ENCODE results near the gene PDXDC1.
"Not testable (repeated sequence)": the region's sequence is repeated elsewhere in the genome, so short reads cannot be mapped to it uniquely, and the experiment has no call there.

The PDXDC1 gene

GRCh38 chr16:14974656-14975417 lies at the start of gene PDXDC1:
TSS of gene PDXDC1 (plus strand) at chr16:14975026. CDS start at chr16:14975200, 174 bp downstream.
- peak; percentile 94 for DNase-seq

GRCh38 chr16:14928064-14928714 lies 46.6 kb upstream of the PDXDC1 start:
- DNase-seq = not testable (repeated sequence)

- DNase-seq = not testable (repeated sequence)
These were observed 45.6 kb upstream of the PDXDC1 start for GRCh38 chr16:14929176-14929575.

- not testable (repeated sequence) for DNase-seq
These were observed 44.6 kb upstream of the PDXDC1 start for GRCh38 chr16:14930246-14930645.

- DNase-seq = not testable (repeated sequence)
These were observed 43.9 kb upstream of the PDXDC1 start for GRCh38 chr16:14930971-14931370.

GRCh38 chr16:14932581-14933375 lies 42.0 kb upstream of the PDXDC1 start:
- DNase-seq = not testable (repeated sequence)

GRCh38 chr16:14937143-14937542 lies 37.7 kb upstream of the PDXDC1 start, which contains the start of gene NPIPA1:
TSS of gene NPIPA1 (plus strand) at chr16:14937443. CDS start at chr16:14937443, 0 bp downstream.
- DNase-seq = not testable (repeated sequence)

- not testable (repeated sequence) for DNase-seq
These were observed 36.8 kb upstream of the PDXDC1 start for GRCh38 chr16:14937994-14938393.

- not testable (repeated sequence) for DNase-seq
These were observed 32.1 kb upstream of the PDXDC1 start for GRCh38 chr16:14942686-14943085.

- no peak for DNase-seq
These were observed 19.1 kb upstream of the PDXDC1 start for GRCh38 chr16:14955546-14956231.

GRCh38 chr16:14957576-14958322 lies 17.1 kb upstream of the PDXDC1 start:
- no peak for DNase-seq

- no peak for DNase-seq
These were observed 16.6 kb upstream of the PDXDC1 start for GRCh38 chr16:14958323-14958600.

- DNase-seq = no peak
These were observed 15.9 kb upstream of the PDXDC1 start for GRCh38 chr16:14958970-14959369.

GRCh38 chr16:14961405-14962186 lies 13.2 kb upstream of the PDXDC1 start:
- no peak for DNase-seq

GRCh38 chr16:14963281-14964173 lies 11.3 kb upstream of the PDXDC1 start:
- DNase-seq = no peak

GRCh38 chr16:14965328-14965727 lies 9.5 kb upstream of the PDXDC1 start:
- no peak for DNase-seq

- not testable (repeated sequence) for DNase-seq
These were observed 5.0 kb upstream of the PDXDC1 start for GRCh38 chr16:14969795-14970194.

GRCh38 chr16:14971621-14972228 lies 3.1 kb upstream of the PDXDC1 start:
- DNase-seq = not testable (repeated sequence)

- not testable (repeated sequence) for DNase-seq
These were observed 972 bp upstream of the PDXDC1 start for GRCh38 chr16:14973785-14974322.

- not testable (repeated sequence) for DNase-seq
These were observed 533 bp upstream of the PDXDC1 start for GRCh38 chr16:14974331-14974655.
